GM19324 (cell line): Measurements from ENCODE around the gene SGPL1.
"Not testable (repeated sequence)": the region's sequence is repeated elsewhere in the genome, so short reads cannot be mapped to it uniquely, and the experiment has no call there.

ENCODE experiments used
- ATAC-seq: cut with Tn5 transposase; IDR thresholded peaks from one replicate; pipeline ENCODE4 v1.9.1; 2021; ENCODE audit warnings: mild to moderate bottlenecking, moderate library complexity; ENCODE audit not compliant: unreplicated experiment, low FRiP score

SGPL1 gene

GRCh38 chr10:70915806-70916205 lies 100.1 kb downstream of the SGPL1 start:
- no peak for ATAC-seq

- no peak for ATAC-seq
Measured at GRCh38 chr10:70916241-70916640, 100.5 kb downstream of the SGPL1 start.

GRCh38 chr10:70917226-70917625 lies 101.5 kb downstream of the SGPL1 start:
- no peak for ATAC-seq

- ATAC-seq = no peak
Measured at GRCh38 chr10:70917635-70918034, 101.9 kb downstream of the SGPL1 start.

- ATAC-seq = no peak
Measured at GRCh38 chr10:70918851-70919530, 103.2 kb downstream of the SGPL1 start.

GRCh38 chr10:70919906-70920305 lies 104.2 kb downstream of the SGPL1 start:
- ATAC-seq = not testable (repeated sequence)

- no peak for ATAC-seq
Measured at GRCh38 chr10:70920519-70920918, 104.8 kb downstream of the SGPL1 start.

- no peak for ATAC-seq
Measured at GRCh38 chr10:70921285-70921684, 105.5 kb downstream of the SGPL1 start.

- no peak for ATAC-seq
Measured at GRCh38 chr10:70923696-70924095, 107.9 kb downstream of the SGPL1 start.

- no peak for ATAC-seq
Measured at GRCh38 chr10:70925377-70926225, 109.9 kb downstream of the SGPL1 start.

- no peak for ATAC-seq
Measured at GRCh38 chr10:70926226-70927000, 110.7 kb downstream of the SGPL1 start.

GRCh38 chr10:70927189-70927943 lies 111.6 kb downstream of the SGPL1 start:
- no peak for ATAC-seq

- no peak for ATAC-seq
Measured at GRCh38 chr10:70928140-70928539, 112.4 kb downstream of the SGPL1 start.

GRCh38 chr10:70930263-70931000 lies 114.7 kb downstream of the SGPL1 start:
- ATAC-seq = no peak
